Measurements from ENCODE around the gene COL27A1.
A peak's percentile ranks its signal among the peaks of the same experiment; 100 is the strongest.

Gene COL27A1

DNA sequence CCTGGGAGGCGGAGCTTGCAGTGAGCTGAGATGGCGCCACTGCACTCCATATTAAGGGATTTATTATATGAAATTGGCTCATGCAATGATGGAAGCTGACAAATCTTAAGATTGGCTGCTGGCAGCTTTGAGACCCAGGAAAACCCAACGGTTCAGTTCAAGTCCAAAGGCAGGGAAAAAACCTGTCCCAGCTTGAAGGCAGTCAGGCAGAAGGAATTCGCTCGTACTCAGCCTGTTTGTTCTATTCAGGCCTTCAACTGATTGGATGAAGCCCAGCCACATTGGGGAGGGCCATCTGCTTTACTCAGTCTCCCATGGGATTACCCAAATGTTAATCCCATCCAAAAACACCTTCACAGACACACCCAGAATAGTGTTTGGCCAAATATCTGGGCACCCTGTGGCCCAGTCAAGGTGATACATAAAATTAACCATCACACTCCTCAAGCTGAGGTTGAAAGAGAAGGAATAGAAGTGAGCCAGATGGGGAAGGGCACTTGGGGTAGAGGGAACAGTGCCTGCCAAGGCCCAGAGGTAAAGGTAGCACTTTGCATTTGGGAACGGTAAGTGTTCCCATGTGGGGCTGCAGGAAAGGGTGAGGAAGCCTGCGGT is 159.0 kb downstream of the COL27A1 start:
- no peak for DNase-seq (ENCODE audit: low read depth)
- H3K4me3 ChIP-seq (ENCODE audit: control insufficient read depth, low read depth, low read length), result no peak overlapping the region
- TF ChIP-seq, protein P1, sequence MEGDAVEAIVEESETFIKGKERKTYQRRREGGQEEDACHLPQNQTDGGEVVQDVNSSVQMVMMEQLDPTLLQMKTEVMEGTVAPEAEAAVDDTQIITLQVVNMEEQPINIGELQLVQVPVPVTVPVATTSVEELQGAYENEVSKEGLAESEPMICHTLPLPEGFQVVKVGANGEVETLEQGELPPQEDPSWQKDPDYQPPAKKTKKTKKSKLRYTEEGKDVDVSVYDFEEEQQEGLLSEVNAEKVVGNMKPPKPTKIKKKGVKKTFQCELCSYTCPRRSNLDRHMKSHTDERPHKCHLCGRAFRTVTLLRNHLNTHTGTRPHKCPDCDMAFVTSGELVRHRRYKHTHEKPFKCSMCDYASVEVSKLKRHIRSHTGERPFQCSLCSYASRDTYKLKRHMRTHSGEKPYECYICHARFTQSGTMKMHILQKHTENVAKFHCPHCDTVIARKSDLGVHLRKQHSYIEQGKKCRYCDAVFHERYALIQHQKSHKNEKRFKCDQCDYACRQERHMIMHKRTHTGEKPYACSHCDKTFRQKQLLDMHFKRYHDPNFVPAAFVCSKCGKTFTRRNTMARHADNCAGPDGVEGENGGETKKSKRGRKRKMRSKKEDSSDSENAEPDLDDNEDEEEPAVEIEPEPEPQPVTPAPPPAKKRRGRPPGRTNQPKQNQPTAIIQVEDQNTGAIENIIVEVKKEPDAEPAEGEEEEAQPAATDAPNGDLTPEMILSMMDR (IDR thresholded peaks at IDR 0.05; ENCODE audit: control insufficient read depth, insufficient read depth, low read depth, low read length, missing control alignments), result no peak

DNA sequence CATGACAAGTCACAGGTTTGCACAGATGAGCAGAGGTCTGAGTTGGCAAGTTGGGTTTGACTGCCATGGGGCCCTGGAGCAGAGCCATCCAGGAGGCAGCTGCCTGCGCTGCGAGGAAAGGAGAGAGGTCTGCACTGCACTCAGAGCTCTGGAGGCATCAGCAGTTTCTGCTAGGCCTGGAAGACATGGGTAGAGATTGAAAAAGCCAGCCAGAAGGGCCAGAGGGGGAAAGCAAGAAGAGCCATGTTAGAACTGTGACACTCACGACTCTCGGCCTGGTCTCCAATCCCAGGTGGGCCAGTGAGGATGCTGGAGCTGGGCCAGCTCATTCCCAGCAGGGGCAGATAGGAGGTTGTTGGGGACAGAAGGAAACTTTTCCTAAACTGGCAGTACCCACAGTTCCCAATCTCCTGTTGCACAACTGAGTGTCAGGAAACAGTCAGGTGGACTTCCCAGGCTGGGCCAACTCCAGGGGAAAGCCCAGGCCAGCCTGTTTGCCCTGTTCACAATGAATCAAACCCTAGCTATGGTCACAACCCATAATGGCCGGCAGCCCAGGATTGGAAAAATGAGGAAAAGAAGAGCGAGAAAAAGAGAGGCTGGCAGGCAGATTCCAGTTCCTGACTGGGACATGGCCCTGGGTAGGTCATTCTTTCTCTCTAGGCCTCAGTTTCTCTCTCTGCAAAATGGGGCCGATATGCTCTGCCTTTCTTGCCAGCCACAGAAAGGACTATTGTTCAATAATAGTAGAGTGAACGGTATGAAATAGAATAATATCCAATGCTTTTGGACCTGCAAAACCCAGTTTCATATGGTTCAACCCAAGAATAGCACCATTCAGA is 159.8 kb downstream of the COL27A1 start:
- DNase-seq (ENCODE audit: low read depth), result no peak
- no peak overlapping the region for H3K4me3 ChIP-seq (ENCODE audit: control insufficient read depth, low read depth, low read length)
- TF ChIP-seq, protein P1 (IDR thresholded peaks at IDR 0.05; ENCODE audit: control insufficient read depth, insufficient read depth, low read depth, low read length, missing control alignments), result no peak

DNA sequence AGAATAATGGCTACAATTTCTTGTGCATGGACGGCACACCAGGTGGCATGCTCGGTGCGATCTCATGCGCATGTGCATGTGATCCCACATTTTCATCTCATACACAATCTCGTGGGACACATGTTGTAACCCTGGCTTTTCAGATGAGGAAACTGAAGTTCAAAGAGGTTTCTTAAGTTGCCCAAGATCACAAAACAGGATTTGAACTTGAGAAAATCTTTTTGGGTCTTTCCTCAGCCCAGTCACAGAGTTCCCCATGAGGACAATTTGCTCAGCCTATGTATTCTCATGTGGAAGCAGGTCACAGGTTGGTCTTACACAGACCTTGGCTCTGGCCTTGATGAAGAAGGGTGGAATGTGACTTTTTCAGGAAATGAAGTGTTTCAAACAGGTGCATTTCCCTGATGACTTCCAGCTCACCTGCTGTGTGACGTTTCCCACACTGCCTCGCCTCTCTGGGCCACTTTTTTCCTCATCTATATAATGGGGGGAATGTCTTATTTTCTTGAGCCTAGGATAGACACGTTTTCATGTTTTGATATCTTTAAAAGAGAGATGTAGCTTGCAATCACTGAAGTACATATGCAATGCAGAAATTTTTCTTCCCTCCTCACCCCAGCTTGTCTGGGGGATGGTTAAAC is 160.5 kb downstream of the COL27A1 start:
- TF ChIP-seq, protein P1 (IDR thresholded peaks at IDR 0.05; ENCODE audit: control insufficient read depth, insufficient read depth, low read depth, low read length, missing control alignments), result no peak
- DNase-seq (ENCODE audit: low read depth), result no peak
- no peak overlapping the region for H3K4me3 ChIP-seq (ENCODE audit: control insufficient read depth, low read depth, low read length)

DNA sequence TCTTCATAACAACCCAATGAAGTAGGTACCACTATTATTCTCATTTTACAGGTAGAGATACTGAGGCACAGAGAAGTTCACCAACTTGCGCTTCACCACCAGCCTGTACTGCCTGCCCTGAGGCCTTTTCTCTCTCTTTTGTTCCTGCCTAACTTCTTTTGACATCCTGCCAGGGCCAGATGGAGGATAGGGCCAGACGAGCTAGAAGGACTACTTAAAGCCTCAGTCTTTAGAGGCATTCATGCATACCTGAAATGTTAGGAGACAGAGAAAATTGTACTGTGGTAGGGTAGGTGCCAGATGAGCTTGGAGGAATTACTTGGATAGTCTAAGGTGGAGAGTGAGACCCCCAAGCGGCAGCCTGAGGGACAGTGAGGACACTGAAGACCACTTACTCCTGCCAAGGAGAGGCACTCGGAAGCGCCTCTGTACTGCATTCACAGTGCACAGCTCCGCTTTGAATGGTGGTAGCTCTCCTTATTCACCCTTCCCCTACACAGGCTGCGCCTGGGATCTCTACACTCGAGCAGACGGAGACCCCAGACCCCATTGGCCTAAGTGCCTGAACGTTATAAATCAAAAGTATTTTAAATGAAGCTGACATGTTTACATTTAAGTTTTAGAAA is 161.4 kb downstream of the COL27A1 start:
- TF ChIP-seq, protein P1 (IDR thresholded peaks at IDR 0.05; ENCODE audit: control insufficient read depth, insufficient read depth, low read depth, low read length, missing control alignments), result no peak
- DNase-seq (ENCODE audit: low read depth), result no peak
- H3K4me3 ChIP-seq (ENCODE audit: control insufficient read depth, low read depth, low read length), result no peak overlapping the region

DNA sequence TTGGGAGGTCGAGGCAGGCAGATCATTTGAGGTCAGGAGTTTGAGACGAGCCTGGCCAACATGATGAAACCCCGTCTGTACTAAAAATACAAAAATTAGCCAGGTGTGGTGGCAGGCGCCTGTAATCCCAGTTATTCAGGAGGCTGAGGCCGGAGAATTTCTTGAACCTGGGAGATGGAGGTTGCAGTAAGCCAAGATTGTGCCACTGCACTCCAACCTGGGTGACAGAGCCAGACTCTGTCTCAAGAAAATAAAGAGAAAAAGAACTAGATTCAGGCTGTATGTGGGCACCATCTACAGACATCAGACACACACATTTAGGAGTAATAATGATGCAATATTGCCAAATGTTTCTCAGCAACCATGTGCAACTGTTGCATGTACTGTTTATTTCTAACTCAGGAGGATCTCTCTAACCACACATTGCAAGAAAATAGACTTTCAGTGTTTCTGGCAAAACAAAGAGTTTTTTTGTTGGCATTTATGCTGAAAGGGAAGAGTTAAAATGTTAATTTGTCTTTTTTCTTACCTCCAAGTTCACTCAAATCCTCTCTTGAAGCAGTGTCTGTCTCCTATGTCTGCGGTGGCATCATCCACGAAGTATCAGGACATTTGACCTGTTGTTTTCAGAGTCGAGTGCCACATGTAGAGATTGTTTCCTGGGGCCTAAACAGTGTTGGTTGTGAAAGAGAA is 162.5 kb downstream of the COL27A1 start:
- DNase-seq (ENCODE audit: low read depth), result peak; percentile 83
- TF ChIP-seq, protein P1 (IDR thresholded peaks at IDR 0.05; ENCODE audit: control insufficient read depth, insufficient read depth, low read depth, low read length, missing control alignments), result no peak
- no peak overlapping the region for H3K4me3 ChIP-seq (ENCODE audit: control insufficient read depth, low read depth, low read length)

DNA sequence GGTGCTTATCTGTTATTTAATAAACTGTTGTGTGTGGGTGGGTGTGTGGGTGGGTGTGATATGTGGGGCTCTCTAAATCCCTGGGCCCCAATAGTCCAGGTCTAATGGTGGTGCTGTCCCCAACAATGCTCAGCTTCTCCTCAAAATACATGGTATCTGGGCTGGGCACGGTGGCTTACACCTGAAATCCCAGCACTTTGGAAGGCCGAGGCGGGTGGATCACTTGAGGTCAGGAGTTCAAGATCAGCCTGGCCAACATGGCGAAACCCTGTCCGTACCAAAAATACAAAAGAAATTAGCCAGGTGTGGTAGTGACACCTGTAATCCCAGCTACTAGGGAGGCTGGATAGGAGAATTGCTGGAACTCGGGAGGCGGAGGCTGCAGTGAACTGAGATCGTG is 163.1 kb downstream of the COL27A1 start:
- no peak overlapping the region for H3K4me3 ChIP-seq (ENCODE audit: control insufficient read depth, low read depth, low read length)
- DNase-seq (ENCODE audit: low read depth), result no peak
- TF ChIP-seq, protein P1 (IDR thresholded peaks at IDR 0.05; ENCODE audit: control insufficient read depth, insufficient read depth, low read depth, low read length, missing control alignments), result no peak
